Naive thymus-derived CD4-positive, alpha-beta T cell (primary cell): Measurements from ENCODE around the gene NEURL1B. TPM values are rescaled to one million over a fixed set of nuclear protein-coding genes. Genes with fewer than 3 reads are reported as not detected.
"Not testable (repeated sequence)": the region's sequence is repeated elsewhere in the genome, so short reads cannot be mapped to it uniquely, and the experiment has no call there.

Experiments
- ATAC-seq: fragments of 150-1000 bp; cut with Tn5 transposase; 2 replicates; pipeline ENCODE4 v1.10.0; 2021; ENCODE audit warnings: mild to moderate bottlenecking, moderate library complexity
- CTCF ChIA-PET: fragments of 350-600 bp; sonication (Branson Sonifier 250); formaldehyde crosslinking; loops from one replicate; lab custom pipeline; 2021; ENCODE audit warnings: antibody characterized with exemption; lab: Charles Lee
- POLR2A ChIA-PET: fragments of 350-600 bp; sonication (Branson Sonifier 250); formaldehyde crosslinking; loops from one replicate; lab custom pipeline; 2021; ENCODE audit warnings: antibody characterized with exemption, inconsistent platforms; lab: Charles Lee
- DNase-seq, 9 donors: peaks; one replicate each; pipeline versions ENCODE4 v3.0.0 to v3.0.0-alpha.2; 2020 to 2022; ENCODE audit warnings: mixed read lengths in 1 of 9
- H3K27ac ChIP-seq: one replicate; pipeline ENCODE4 v1.7.0; 2013; ENCODE audit warnings: mild to moderate bottlenecking, low read depth, low read length, moderate library complexity
- H3K27me3 ChIP-seq, 2 donors: one replicate each; pipeline ENCODE4 v1.7.0; 2013; ENCODE audit warnings: low read length in 2 of 2, mild to moderate bottlenecking in 2 of 2, moderate library complexity in 2 of 2; ENCODE audit not compliant: control insufficient read depth in 2 of 2, insufficient read depth in 2 of 2
- H3K36me3 ChIP-seq, 3 experiments: 1 replicate in 2 of 3; 2 replicates in 1 of 3; pipeline ENCODE4 v1.7.0; 2013; ENCODE audit warnings: low read length in 3 of 3, mild to moderate bottlenecking in 3 of 3, moderate library complexity in 1 of 3; ENCODE audit not compliant: insufficient read depth in 3 of 3, control insufficient read depth in 2 of 3
- H3K4me1 ChIP-seq, 2 donors: one replicate each; pipeline ENCODE4 v1.7.0; 2013; ENCODE audit warnings: low read length in 2 of 2, mild to moderate bottlenecking in 2 of 2, moderate library complexity in 1 of 2; ENCODE audit not compliant: control insufficient read depth in 2 of 2, insufficient read depth in 2 of 2
- H3K4me3 ChIP-seq: 2 replicates; pipeline ENCODE4 v1.7.0; 2013; ENCODE audit warnings: mild to moderate bottlenecking, low read length
- H3K9me3 ChIP-seq, 3 experiments: 1 replicate in 2 of 3; 2 replicates in 1 of 3; pipeline ENCODE4 v1.7.0; 2013; ENCODE audit warnings: low read length in 3 of 3; ENCODE audit not compliant: control insufficient read depth in 2 of 3
- H3K27ac Mint-ChIP-seq, 9 donors: one replicate each; pipeline ENCODE4 v1.8.0; 2020 to 2022; ENCODE audit warnings: mixed read lengths in 9 of 9, mild to moderate bottlenecking in 8 of 9, moderate library complexity in 5 of 9, inconsistent platforms in 2 of 9
- H3K27me3 Mint-ChIP-seq, 5 donors: one replicate each; pipeline ENCODE4 v1.8.0; 2021 to 2022; ENCODE audit warnings: mixed read lengths in 5 of 5, mild to moderate bottlenecking in 1 of 5
- H3K36me3 Mint-ChIP-seq, 5 donors: one replicate each; pipeline ENCODE4 v1.8.0; 2020 to 2022; ENCODE audit warnings: mixed read lengths in 5 of 5, mild to moderate bottlenecking in 3 of 5, inconsistent platforms in 1 of 5
- H3K4me1 Mint-ChIP-seq, 7 donors: one replicate each; pipeline ENCODE4 v1.8.0; 2020 to 2022; ENCODE audit warnings: mixed read lengths in 7 of 7, mild to moderate bottlenecking in 3 of 7, inconsistent platforms in 1 of 7
- H3K4me3 Mint-ChIP-seq, 10 donors: one replicate each; pipeline ENCODE4 v1.8.0; 2020 to 2022; ENCODE audit warnings: mild to moderate bottlenecking in 10 of 10, mixed read lengths in 10 of 10, moderate library complexity in 6 of 10, inconsistent platforms in 2 of 10
- H3K9me3 Mint-ChIP-seq, 11 donors: one replicate each; pipeline ENCODE4 v1.8.0; 2020 to 2022; ENCODE audit warnings: mixed read lengths in 11 of 11, mild to moderate bottlenecking in 4 of 11, inconsistent platforms in 1 of 11, moderate library complexity in 1 of 11
- intact Hi-C, 2 donors: fragments of 100-400 bp; cut with micrococcal nuclease; formaldehyde crosslinking; loops; one replicate each; pipeline ENCODE4 v1.15.1; 2023
- polyA plus RNA-seq, 2 donors: library from polyadenylated mRNA; unstranded; fragments of 300-500 nt; fragmentation: Illumina TruSeq; gene quantifications; one replicate each; pipeline ENCODE4 v1.2.3, GENCODE V29; 2021
- total RNA-seq, 6 experiments: library from RNA in 5 of 6; stranded (reverse) in 5 of 6; gene quantifications; 1 replicate in 5 of 6; 2 replicates in 1 of 6; pipeline ENCODE4 v1.2.3 and lab custom pipeline; 2021 to 2026

Gene NEURL1B
- total and polyA plus RNA-seq, 7 experiments from 2014 or later, result 0.05 to 3.4 (median 0.27) TPM; not detected in 1

- DNase-seq (no peak), ATAC-seq (no peak)
- no peak overlapping the region for H3K4me3 ChIP-seq
- Mint-ChIP-seq H3K27me3 (peaks cover 0 to 7% (median 4%) of the 10 kb centered on the region in 5 donors), H3K4me1 (no peaks in the 10 kb centered on the region), H3K27ac (no peak overlapping the region), H3K9me3 (peaks cover 0 to 4% (median 0%) of the 10 kb centered on the region in 11 donors), H3K36me3 (no peaks in the 10 kb centered on the region), H3K4me3 (no peak overlapping the region)
- H3K4me1 ChIP-seq, result no peaks in the 10 kb centered on the region
- H3K27me3 ChIP-seq, result no peaks in the 10 kb centered on the region
- no peaks in the 10 kb centered on the region for H3K9me3 ChIP-seq
- H3K36me3 ChIP-seq, result no peaks in the 10 kb centered on the region
- H3K27ac ChIP-seq, result no peak overlapping the region
- intact Hi-C loops, result no loop called here
- CTCF ChIA-PET, result no interaction called here
- POLR2A ChIA-PET, result no interaction called here
Measured at GRCh38 chr5:172600571-172600970, 40.5 kb upstream of the NEURL1B start.

- H3K27me3 ChIP-seq, H3K9me3 ChIP-seq, H3K36me3 Mint-ChIP-seq, intact Hi-C loops, H3K9me3 Mint-ChIP-seq, DNase-seq, H3K4me1 Mint-ChIP-seq, H3K4me1 ChIP-seq, H3K4me3 ChIP-seq, H3K27ac ChIP-seq, CTCF ChIA-PET, ATAC-seq, H3K27ac Mint-ChIP-seq, H3K4me3 Mint-ChIP-seq, POLR2A ChIA-PET, H3K36me3 ChIP-seq: not testable (repeated sequence)
- peaks cover 2 to 10% (median 7%) of the 10 kb centered on the region in 5 donors for H3K27me3 Mint-ChIP-seq
Measured at GRCh38 chr5:172601576-172601975, 39.5 kb upstream of the NEURL1B start.

DNA sequence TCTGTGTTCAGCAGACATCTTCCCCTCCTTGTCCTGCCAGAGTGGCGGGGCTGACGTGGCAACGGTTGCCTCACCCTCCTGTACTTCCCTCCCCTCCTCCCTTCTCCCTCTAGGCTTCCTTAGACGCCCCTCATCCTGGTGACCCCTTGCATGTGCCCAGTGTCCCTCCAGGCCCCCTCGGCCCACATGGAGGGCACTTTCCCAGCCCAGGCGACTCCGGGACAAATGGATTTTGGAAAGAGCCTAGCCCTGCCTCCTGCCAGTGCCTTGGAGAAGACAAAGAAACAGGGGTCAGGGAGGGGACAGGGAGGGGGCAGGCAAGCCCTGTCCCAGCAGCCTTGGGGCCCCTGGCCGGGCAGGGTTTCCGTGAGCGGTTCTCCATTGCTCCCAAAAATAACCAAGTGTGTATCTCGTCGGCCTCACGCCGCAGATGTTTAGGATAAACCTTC is 38.3 kb upstream of the NEURL1B start:
- H3K27me3 Mint-ChIP-seq, result peaks cover 2 to 18% (median 12%) of the 10 kb centered on the region in 5 donors
- POLR2A ChIA-PET, result no interaction called here
- Histone ChIP-seq H3K4me1 (no peaks in the 10 kb centered on the region), H3K27ac (no peak overlapping the region), H3K9me3 (no peaks in the 10 kb centered on the region), H3K27me3 (no peaks in the 10 kb centered on the region), H3K4me3 (no peak overlapping the region), H3K36me3 (no peaks in the 10 kb centered on the region)
- H3K36me3 Mint-ChIP-seq, result no peaks in the 10 kb centered on the region
- H3K9me3 Mint-ChIP-seq, result peaks cover 0 to 10% (median 4%) of the 10 kb centered on the region in 11 donors
- DNase-seq, result no peak
- H3K4me1 Mint-ChIP-seq, result no peaks in the 10 kb centered on the region
- intact Hi-C loops, result no loop called here
- no peak overlapping the region for H3K27ac Mint-ChIP-seq
- CTCF ChIA-PET, result no interaction called here
- no peak overlapping the region for H3K4me3 Mint-ChIP-seq
- ATAC-seq, result no peak

GRCh38 chr5:172603251-172603806 is 37.7 kb upstream of the NEURL1B start:
- Mint-ChIP-seq H3K9me3 (peaks cover 0 to 10% (median 4%) of the 10 kb centered on the region in 11 donors), H3K36me3 (no peaks in the 10 kb centered on the region), H3K4me3 (no peak overlapping the region), H3K27ac (no peak overlapping the region), H3K27me3 (peaks cover 2 to 21% (median 15%) of the 10 kb centered on the region in 5 donors), H3K4me1 (no peaks in the 10 kb centered on the region)
- Histone ChIP-seq H3K9me3 (no peaks in the 10 kb centered on the region), H3K36me3 (no peaks in the 10 kb centered on the region), H3K4me3 (no peak overlapping the region), H3K27ac (no peak overlapping the region), H3K27me3 (no peaks in the 10 kb centered on the region), H3K4me1 (no peaks in the 10 kb centered on the region)
- ChIA-PET CTCF (no interaction called here), POLR2A (no interaction called here)
- ATAC-seq, result no peak
- DNase-seq, result no peak
- intact Hi-C loops, result no loop called here

DNA sequence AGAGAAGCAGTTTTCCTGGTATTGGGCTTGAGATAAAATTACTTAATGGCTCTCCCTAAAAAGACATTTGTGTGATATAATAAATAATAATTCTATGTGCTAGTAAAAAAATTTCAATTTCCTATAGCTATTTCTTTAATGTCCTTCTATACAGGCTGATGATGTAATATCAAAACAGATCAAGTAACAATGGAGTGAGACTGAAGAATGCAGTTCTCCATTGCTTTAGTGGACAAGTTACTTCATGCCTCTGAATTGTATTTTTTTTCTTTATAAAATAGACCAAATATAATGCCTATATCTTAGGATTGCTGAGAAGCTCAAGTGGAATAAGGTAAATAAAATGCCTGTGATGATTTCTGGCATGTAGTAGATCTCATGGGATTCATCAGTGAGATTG is 35.6 kb upstream of the NEURL1B start:
- Mint-ChIP-seq H3K27ac (no peak overlapping the region), H3K36me3 (no peaks in the 10 kb centered on the region), H3K9me3 (peaks cover 0 to 10% (median 4%) of the 10 kb centered on the region in 11 donors), H3K27me3 (peaks cover 2 to 24% (median 17%) of the 10 kb centered on the region in 5 donors), H3K4me3 (no peak overlapping the region), H3K4me1 (no peaks in the 10 kb centered on the region)
- Histone ChIP-seq H3K27ac (no peak overlapping the region), H3K9me3 (no peaks in the 10 kb centered on the region), H3K4me3 (no peak overlapping the region), H3K36me3 (no peaks in the 10 kb centered on the region), H3K27me3 (no peaks in the 10 kb centered on the region), H3K4me1 (no peaks in the 10 kb centered on the region)
- no peak for ATAC-seq
- ChIA-PET POLR2A (no interaction called here), CTCF (no interaction called here)
- no peak for DNase-seq
- intact Hi-C loops, result no loop called here

GRCh38 chr5:172606156-172606785 is 34.8 kb upstream of the NEURL1B start:
- Mint-ChIP-seq H3K4me3 (no peak overlapping the region), H3K36me3 (no peaks in the 10 kb centered on the region), H3K4me1 (no peaks in the 10 kb centered on the region), H3K27me3 (peaks cover 2 to 31% (median 21%) of the 10 kb centered on the region in 5 donors), H3K27ac (no peak overlapping the region), H3K9me3 (peaks cover 0 to 10% (median 4%) of the 10 kb centered on the region in 11 donors)
- Histone ChIP-seq H3K36me3 (no peaks in the 10 kb centered on the region), H3K4me3 (no peak overlapping the region), H3K27ac (no peak overlapping the region), H3K9me3 (no peaks in the 10 kb centered on the region), H3K4me1 (no peaks in the 10 kb centered on the region), H3K27me3 (no peaks in the 10 kb centered on the region)
- POLR2A ChIA-PET, result no interaction called here
- CTCF ChIA-PET, result no interaction called here
- no peak for ATAC-seq
- no peak for DNase-seq
- intact Hi-C loops, result no loop called here
